HepG2 (cell line): ENCODE measurements around the gene CHST13. TPM values are rescaled to one million over a fixed set of nuclear protein-coding genes. Genes with fewer than 3 reads are reported as not detected.

Experiments used
- ATAC-seq: fragments of 200-7000 bp; cut with Tn5 transposase; 3 replicates; pipeline ENCODE4 v1.9.1; 2020; ENCODE audit warnings: mild to moderate bottlenecking, moderate library complexity
- BruUV-seq: library from RNA; stranded (reverse); fragments of 400-500 nt; replicated peaks from 2 replicates; lab custom pipeline; 2021; lab: Mats Ljungman, UMichigan
- CTCF ChIA-PET: fragments of 300-600 bp; formaldehyde crosslinking; extraction: SDS; loops from one replicate; lab custom pipeline; 2021; ENCODE audit warnings: low total read pairs, inconsistent platforms, low intra/inter-chr PET ratio; lab: Yijun Ruan, JAX
- POLR2A ChIA-PET: fragments of 350-600 bp; sonication (Branson Sonifier 250); formaldehyde crosslinking; loops from one replicate; lab custom pipeline; 2020; ENCODE audit warnings: antibody characterized with exemption, inconsistent platforms; lab: Yijun Ruan, JAX
- DNase-seq: peaks from one replicate; pipeline ENCODE4 v3.0.0-alpha.2; 2015; ENCODE audit warnings: low spot score
- FAIRE-seq: peaks from 3 replicates; lab custom pipeline; 2011; peaks lifted over from hg19 to GRCh38; lab: Jason Lieb, UNC
- H2AFZ ChIP-seq: one replicate; pipeline ENCODE4 v1.6.1; 2011; ENCODE audit warnings: low read length, inconsistent platforms
- H3K27ac ChIP-seq: fragments of 300-600 bp; 3 replicates; pipeline ENCODE4 v1.8.0; 2011; ENCODE audit warnings: mixed run types, mild to moderate bottlenecking, mixed read lengths, low read length, inconsistent platforms; ENCODE audit not compliant: insufficient read depth; ENCODE audit errors: extremely low read length
- H3K27me3 ChIP-seq, 2 experiments: fragments of 200-600 bp in 1 of 2; 2 replicates in 1 of 2; 3 replicates in 1 of 2; pipeline versions ENCODE4 v1.6.0 to v1.8.0; 2011; ENCODE audit warnings: low read length in 2 of 2, mild to moderate bottlenecking in 2 of 2, moderate library complexity in 2 of 2, inconsistent platforms in 1 of 2; ENCODE audit not compliant: insufficient read depth in 2 of 2, control insufficient read depth in 1 of 2
- H3K36me3 ChIP-seq, 2 experiments: fragments of 200-600 bp in 1 of 2; replicated peaks in 1 of 2; 2 replicates in 1 of 2; 3 replicates in 1 of 2; pipeline versions ENCODE4 v1.5.1 to v1.8.0; 2011; ENCODE audit warnings: low read length in 2 of 2, inconsistent platforms in 1 of 2; ENCODE audit not compliant: insufficient read depth in 2 of 2, control insufficient read depth in 1 of 2
- H3K4me1 ChIP-seq: 2 replicates; pipeline ENCODE4 v1.5.1; 2012; ENCODE audit warnings: low read length, inconsistent platforms; ENCODE audit not compliant: insufficient read depth
- H3K4me2 ChIP-seq: 2 replicates; pipeline ENCODE4 v1.6.0; 2011; ENCODE audit warnings: low read depth, low read length, inconsistent platforms
- H3K4me3 ChIP-seq, 3 experiments: fragments of 200-600 bp in 1 of 3; sonication (generic), shearing (Covaris generic) in 1 of 3; replicated peaks in 1 of 3; 2 replicates each; pipeline ENCODE4 v1.5.1; 2011 to 2016; ENCODE audit warnings: low read length in 3 of 3, inconsistent platforms in 2 of 3, low read depth in 2 of 3, mild to moderate bottlenecking in 2 of 3, control low read depth in 1 of 3, mixed read lengths in 1 of 3; ENCODE audit not compliant: insufficient read depth in 1 of 3
- H3K79me2 ChIP-seq: one replicate; pipeline ENCODE4 v1.6.1; 2011; ENCODE audit warnings: low read length, inconsistent platforms; ENCODE audit not compliant: insufficient read depth
- H3K9ac ChIP-seq: 2 replicates; pipeline ENCODE4 v1.6.0; 2011; ENCODE audit warnings: mild to moderate bottlenecking, low read depth, low read length, inconsistent platforms; ENCODE audit not compliant: insufficient read depth
- H3K9me3 ChIP-seq: 2 replicates; pipeline ENCODE4 v1.5.1; 2012; ENCODE audit warnings: mild to moderate bottlenecking, low read length
- H4K20me1 ChIP-seq: 2 replicates; pipeline ENCODE4 v1.6.0; 2011; ENCODE audit warnings: inconsistent platforms, mild to moderate bottlenecking, low read length, moderate library complexity; ENCODE audit not compliant: insufficient read depth
- DR1 ChIP-seq: sonication (generic); formaldehyde crosslinking; IDR thresholded peaks from 2 replicates; pipeline ENCODE4 v1.8.0; 2021; ENCODE audit warnings: mild to moderate bottlenecking, missing genetic modification reagents, inconsistent platforms
- FOXC1 ChIP-seq: sonication (generic); formaldehyde crosslinking; IDR thresholded peaks from 2 replicates; pipeline ENCODE4 v1.8.0; 2022; ENCODE audit warnings: mild to moderate bottlenecking, missing genetic modification reagents, borderline replicate concordance
- GPBP1L1 ChIP-seq: sonication (generic); formaldehyde crosslinking; IDR thresholded peaks from 2 replicates; pipeline ENCODE4 v1.5.0; 2020; ENCODE audit warnings: mild to moderate bottlenecking, missing genetic modification reagents
- HNF4A ChIP-seq: sonication (generic); formaldehyde crosslinking; IDR thresholded peaks from 2 replicates; pipeline ENCODE4 v1.4.0; 2020; ENCODE audit warnings: missing genetic modification reagents
- KAT7 ChIP-seq: IDR thresholded peaks from 2 replicates; pipeline ENCODE4 v1.6.1; 2018; ENCODE audit warnings: borderline replicate concordance, missing compliant biosample characterization
- MED8 ChIP-seq: sonication (generic); formaldehyde crosslinking; IDR thresholded peaks from 2 replicates; pipeline ENCODE4 v1.8.1; 2023; ENCODE audit warnings: mild to moderate bottlenecking, missing genetic modification reagents; ENCODE audit not compliant: insufficient replicate concordance
- MIER3 ChIP-seq: IDR thresholded peaks from 2 replicates; pipeline ENCODE4 v1.6.1; 2016; ENCODE audit warnings: missing compliant biosample characterization, borderline replicate concordance
- MTF2 ChIP-seq: sonication (generic); formaldehyde crosslinking; IDR thresholded peaks from 2 replicates; pipeline ENCODE4 v1.5.0; 2020; ENCODE audit warnings: missing genetic modification reagents, borderline replicate concordance
- RARA ChIP-seq: IDR thresholded peaks from 2 replicates; pipeline ENCODE4 v1.6.1; 2016; ENCODE audit warnings: missing genetic modification reagents, missing compliant biosample characterization
- RNF2 ChIP-seq: fragments of 450-650 bp; conservative IDR thresholded peaks from 2 replicates; pipeline ENCODE4 v1.6.1; 2016; ENCODE audit warnings: low read depth
- ZIK1 ChIP-seq: sonication (generic); formaldehyde crosslinking; IDR thresholded peaks from 2 replicates; pipeline ENCODE4 v1.5.0; 2020; ENCODE audit warnings: mild to moderate bottlenecking, low read depth, missing genetic modification reagents, borderline replicate concordance
- ZNF468 ChIP-seq: sonication (generic); formaldehyde crosslinking; IDR thresholded peaks from 2 replicates; pipeline ENCODE4 v1.8.0; 2022; ENCODE audit warnings: mild to moderate bottlenecking, moderate library complexity, missing genetic modification reagents
- ZNF564 ChIP-seq: sonication (generic); formaldehyde crosslinking; IDR thresholded peaks from 2 replicates; pipeline ENCODE4 v1.8.1; 2023; ENCODE audit warnings: mild to moderate bottlenecking, missing genetic modification reagents
- ZNF776 ChIP-seq: sonication (generic); formaldehyde crosslinking; IDR thresholded peaks from 2 replicates; pipeline ENCODE4 v1.4.0; 2020; ENCODE audit warnings: mild to moderate bottlenecking, missing genetic modification reagents
- ZNF850 ChIP-seq: sonication (generic); formaldehyde crosslinking; conservative IDR thresholded peaks from 2 replicates; pipeline ENCODE4 v1.9.0; 2021; ENCODE audit warnings: mild to moderate bottlenecking, missing genetic modification reagents
- ZSCAN22 ChIP-seq: sonication (generic); formaldehyde crosslinking; IDR thresholded peaks from 2 replicates; pipeline ENCODE4 v1.4.0; 2020; ENCODE audit warnings: mild to moderate bottlenecking, missing genetic modification reagents
- ZXDC ChIP-seq: sonication (generic); formaldehyde crosslinking; IDR thresholded peaks from 2 replicates; pipeline ENCODE4 v1.5.0; 2020; ENCODE audit warnings: mild to moderate bottlenecking, missing genetic modification reagents
- WGBS: methylation state at CpG from one replicate; pipeline ENCODE4 v1.1.6; 2017; ENCODE audit warnings: low lambda C conversion rate; 5-methylcytosine and 5-hydroxymethylcytosine counted together
- in situ Hi-C: cut with HindIII; loops from 2 replicates; pipeline ENCODE4 v1.10.0; 2017; ENCODE audit warnings: low pct_unique_long_range_greater_than_20kb; ENCODE audit not compliant: extremely low pct_ligation_motif_present
- intact Hi-C: fragments of 100-400 bp; cut with micrococcal nuclease; formaldehyde crosslinking; loops from one replicate; pipeline ENCODE4 v1.10.0; 2022; ENCODE audit not compliant: unreplicated experiment
- polyA plus RNA-seq, 8 experiments: library from polyadenylated mRNA; depleted of rRNA in 3 of 8; stranded (reverse) in 7 of 8; unstranded in 1 of 8; fragments of >200 nt; fragmentation: Illumina TruSeq in 4 of 8; extraction: Trizol in 4 of 8; gene quantifications; 2 replicates each; pipeline versions ENCODE4 v1.2.1 to v1.2.3, GENCODE V29; 2011 to 2016; ENCODE audit warnings: low read depth in 4 of 8, missing spikeins in 1 of 8, mixed read lengths in 1 of 8; ENCODE audit not compliant: insufficient read depth in 1 of 8
- total RNA-seq, 5 experiments: library from RNA; depleted of rRNA; stranded (reverse); fragments of >200 nt; fragmentation: Illumina TruSeq; extraction: Trizol; gene quantifications; 2 replicates each; pipeline ENCODE4 v1.2.3, GENCODE V29; 2016; ENCODE audit warnings: low read depth in 1 of 5

CHST13 gene
- total and polyA plus RNA-seq, 2 of the 13 experiments (the other 11 are each of a cell fraction or from before 2014, with no cell fraction given) = 32.0 to 43.1 TPM

- Histone ChIP-seq H3K4me1 (0 out of 2 replicates have a peak, but pooled peaks cover 3% of the 10 kb centered on the region), H3K4me3 (no peak overlapping the region), H3K9me3 (no peaks in the 10 kb centered on the region), H3K27ac (no peak overlapping the region), H3K4me2 (no peak overlapping the region), H3K36me3 (no peaks in the 10 kb centered on the region), H2AFZ (no peak overlapping the region), H4K20me1 (no peaks in the 10 kb centered on the region), H3K9ac (no peak overlapping the region), H3K27me3 (no peaks in the 10 kb centered on the region; a peak in 2 of 5 replicates), H3K79me2 (no peaks in the 10 kb centered on the region)
- BruUV-seq = no TSS peak
- ATAC-seq (no peak), DNase-seq (no peak), FAIRE-seq (no peak)
- ChIA-PET CTCF (no interaction called here), POLR2A (no interaction called here)
- intact Hi-C loops (no loop called here), in situ Hi-C loops (no loop called here)
- no peak for TF ChIP-seq DR1 (CRISPR knock-in tag)
- no peak for TF ChIP-seq FOXC1
- no peak for TF ChIP-seq ZNF850
- TF ChIP-seq MTF2 (CRISPR knock-in tag) = no peak
- no peak for TF ChIP-seq ZXDC (CRISPR knock-in tag)
- no peak for TF ChIP-seq KAT7 (CRISPR knock-in tag)
- no peak for TF ChIP-seq ZSCAN22 (CRISPR knock-in tag)
- no peak for TF ChIP-seq MIER3 (CRISPR knock-in tag)
- no peak for TF ChIP-seq ZNF776
- no peak for TF ChIP-seq ZNF468 (CRISPR knock-in tag)
- TF ChIP-seq ZIK1 = no peak
- no peak for TF ChIP-seq HNF4A (CRISPR knock-in tag)
- no peak for TF ChIP-seq GPBP1L1
- TF ChIP-seq RNF2 = no peak
- no peak for TF ChIP-seq RARA (CRISPR knock-in tag)
- TF ChIP-seq MED8 (CRISPR knock-in tag) = no peak
- no peak for TF ChIP-seq ZNF564 (CRISPR knock-in tag)
- WGBS = 25% methylated on average over 2 of the region's 2 CpGs
Measured at GRCh38 chr3:126581569-126581968, 57.6 kb downstream of the CHST13 start.
